Heart right ventricle (tissue), 16 donors: ENCODE results near the gene PYGB. TPM values are rescaled to one million over a fixed set of nuclear protein-coding genes. Genes with fewer than 3 reads are reported as not detected.
A peak's percentile ranks its signal among the peaks of the same experiment; 100 is the strongest.

Source experiments
- ATAC-seq, 8 donors: fragments of 200-7000 bp; cut with Tn5 transposase; one replicate each; pipeline ENCODE4 v1.9.1; 2020; ENCODE audit warnings: mild to moderate bottlenecking in 8 of 8, moderate library complexity in 8 of 8, moderate number of reproducible peaks in 1 of 8
- DNase-seq, 2 donors: peaks; one replicate each; pipeline ENCODE4 v3.0.0-alpha.2; 2020
- H3K27ac ChIP-seq, 10 donors: fragments of 200-600 bp; sonication (generic) in 2 of 10; one replicate each; pipeline versions ENCODE4 v1.5.0 to v1.8.0; 2020 to 2022; ENCODE audit warnings: mild to moderate bottlenecking in 3 of 10
- H3K27me3 ChIP-seq, 7 donors: fragments of 200-600 bp; one replicate each; pipeline ENCODE4 v1.8.0; 2021 to 2022; ENCODE audit warnings: mild to moderate bottlenecking in 2 of 7
- H3K36me3 ChIP-seq, 9 donors: fragments of 200-600 bp; sonication (generic) in 1 of 9; one replicate each; pipeline versions ENCODE4 v1.5.0 to v1.8.0; 2020 to 2022; ENCODE audit warnings: mild to moderate bottlenecking in 2 of 9
- H3K4me1 ChIP-seq, 9 donors: fragments of 200-600 bp; sonication (generic) in 1 of 9; one replicate each; pipeline versions ENCODE4 v1.5.0 to v1.8.0; 2020 to 2022; ENCODE audit warnings: mild to moderate bottlenecking in 4 of 9
- H3K4me3 ChIP-seq, 10 donors: fragments of 200-600 bp; sonication (generic) in 2 of 10; one replicate each; pipeline versions ENCODE4 v1.5.0 to v1.8.0; 2020 to 2022; ENCODE audit warnings: mild to moderate bottlenecking in 7 of 10, moderate library complexity in 2 of 10
- H3K9me3 ChIP-seq, 11 donors: fragments of 200-600 bp in 10 of 11; sonication (generic) in 2 of 11; one replicate each; pipeline versions ENCODE4 v1.5.0 to v1.8.0; 2013 to 2022; ENCODE audit warnings: mild to moderate bottlenecking in 2 of 11, control low read depth in 1 of 11, moderate library complexity in 1 of 11
- CTCF ChIP-seq, 9 donors: fragments of 200-600 bp; sonication (generic) in 2 of 9; IDR thresholded peaks; one replicate each; pipeline versions ENCODE4 v1.5.0 to v1.8.0; 2021 to 2022; ENCODE audit warnings: antibody characterized with exemption in 9 of 9, mild to moderate bottlenecking in 5 of 9, moderate library complexity in 1 of 9
- WGBS, 2 donors: extraction: QIAGEN DNeasy Blood & Tissue Kit; methylation state at CpG; one replicate each; pipeline ENCODE4 v1.1.7; 2013; ENCODE audit warnings: inconsistent platforms in 1 of 2; 5-methylcytosine and 5-hydroxymethylcytosine counted together
- intact Hi-C, 10 donors: fragments of 100-400 bp; cut with DNase I; formaldehyde crosslinking; loops; one replicate each; pipeline versions ENCODE4 v1.11.1 to v1.14.2; 2022
- polyA plus RNA-seq, 2 donors: library from polyadenylated mRNA; stranded (reverse); fragments of 200-250 nt; gene quantifications; one replicate each; pipeline ENCODE4 v1.2.3, GENCODE V29; 2013
- total RNA-seq, 10 donors: library from RNA; stranded (reverse); fragmentation: NEBNext Ultra II Directional in 3 of 10; extraction: Animal tissue kit (Norgen Biotek cat#: 25700) in 3 of 10; gene quantifications; one replicate each; pipeline versions ENCODE4 v1.2.1 to v1.2.4, GENCODE V29; 2021 to 2023
- donor health status: Arrhythmogenic right ventricular cardiomyopathy.
- donor health status: ischemic (EF 13 %, LVEDD 7.1; RV severe dilation, severe dysfunction).
- donor health status: healthy with polysubstance abuse.
- donor health status: DM: no; HTN: yes; CAD: no.
- donor health status: DM: no; HTN: no; CAD: no.
- donor health status: ischemic (EF 25% LVEDD 6.9; RV normal size, moderate dysfunction).
- donor health status: ischemic (EF 25% LVEDD 5.7; RV mildly dilated, moderate dysfunction).
- donor health status: healthy.
- donor health status: DM: yes; HTN: yes; CAD: no.
- donor health status: Ischemic cardiomyopathy.
- donor health status: ischemic (EF 35%, LVEDD 5.7; RV mildly dilated, moderate dysfunction).
- donor health status: nonischemic (EF 11% LVEDD 7.7; RV severe dilation, severe dysfunction).
- donor health status: DM: yes; HTN: yes; CAD: no.
- donor health status: PGD.
- donor health status: ischemic (EF 29% LVEDD 5.4; RV normal size, mild dysfunction).
- donor health status: nonischemic (EF 23%, LVEDD 6.1; RV moderate dilation, normal function).

The PYGB gene
- total and polyA plus RNA-seq, 12 donors, result 83.1 to 462 (median 269) TPM

- intact Hi-C loops, result loop anchor here in 1 of 10 donors (2.0 kb wide), 1 partner anchor 48 kb away; no protein-coding TSS in a partner anchor
- no peaks in the 10 kb centered on the region for H3K9me3 ChIP-seq
- H3K27ac ChIP-seq, result peak overlapping the region in 5 of 10 donors; percentile 23 to 86 (median 71)
- 84 to 86% methylated on average over 15 to 17 of the region's 17 CpGs for WGBS, 2 donors
- peak in 3 of 8 donors; percentile 3 to 21 (median 5) for ATAC-seq
- peaks cover 15 to 34% (median 26%) of the 10 kb centered on the region in 9 donors for H3K4me1 ChIP-seq
- no peak for DNase-seq
- peaks cover 0 to 44% (median 0%) of the 10 kb centered on the region in 9 donors for H3K36me3 ChIP-seq
- no peak overlapping the region for H3K4me3 ChIP-seq
- TF ChIP-seq CTCF (IDR thresholded peaks at IDR 0.05), result no peak
- no peaks in the 10 kb centered on the region for H3K27me3 ChIP-seq
Observed at GRCh38 chr20:25308671-25309394, 60.9 kb downstream of the PYGB start.

DNA sequence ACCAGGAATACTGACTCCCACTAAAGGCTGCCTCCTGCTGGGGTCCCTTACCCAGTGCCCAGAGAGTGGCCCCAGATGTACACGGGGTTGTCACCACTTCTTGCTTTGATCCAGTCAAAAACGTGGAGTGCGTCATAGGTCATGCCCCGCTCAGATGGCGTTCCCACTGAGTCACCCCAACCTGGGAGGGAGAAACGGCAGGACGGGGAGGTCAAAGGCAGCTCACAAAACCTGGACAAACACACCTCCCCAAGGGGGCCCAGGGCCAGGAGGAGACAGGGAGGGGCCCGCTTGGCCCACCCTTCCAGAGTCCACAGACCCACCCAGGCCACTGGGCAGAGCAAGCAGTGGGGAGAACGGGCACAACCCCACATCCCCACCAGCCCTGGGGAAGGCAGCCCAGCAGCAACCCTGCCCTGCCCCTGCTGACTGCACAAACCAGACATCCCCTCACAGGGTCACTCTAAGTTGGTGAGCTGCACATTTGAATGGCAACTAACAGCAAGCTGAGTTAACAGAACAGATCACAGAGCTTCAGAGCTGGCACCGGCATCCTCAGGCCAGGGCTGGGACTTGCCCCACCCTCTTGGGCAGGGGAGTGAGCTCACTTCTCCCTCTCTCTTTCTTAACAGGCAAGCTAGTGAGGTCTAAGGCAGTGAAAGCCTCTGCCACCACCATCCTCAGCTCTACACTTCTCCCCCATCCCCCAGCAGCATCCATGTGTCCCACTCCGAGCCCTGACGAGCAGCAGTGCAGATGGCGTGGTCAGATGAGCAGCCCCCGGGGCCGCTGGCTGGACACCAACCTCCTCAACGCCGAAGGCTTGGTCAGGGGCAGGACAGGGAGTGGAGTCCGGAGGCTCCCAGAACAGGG is 61.7 kb downstream of the PYGB start:
- H3K4me3 ChIP-seq, result no peak overlapping the region
- H3K36me3 ChIP-seq, result peaks cover 0 to 42% (median 0%) of the 10 kb centered on the region in 9 donors
- intact Hi-C loops, result loop anchor here in 4 of 10 donors (2.0 to 10.0 kb wide), 2 partner anchors 49 to 85 kb away; partner anchors contain the start of gene ABHD12 (in 3 of the 4)
- H3K4me1 ChIP-seq, result peaks cover 15 to 38% (median 26%) of the 10 kb centered on the region in 9 donors
- TF ChIP-seq CTCF (IDR thresholded peaks at IDR 0.05), result no peak
- no peaks in the 10 kb centered on the region for H3K27me3 ChIP-seq
- ATAC-seq (peak; percentile 24 to 76 (median 62)), DNase-seq (no peak)
- peak overlapping the region in 8 of 10 donors; percentile 23 to 86 (median 72) for H3K27ac ChIP-seq
- H3K9me3 ChIP-seq, result no peaks in the 10 kb centered on the region
- 77% methylated on average over 18 of the region's 18 CpGs for WGBS, 2 donors

DNA sequence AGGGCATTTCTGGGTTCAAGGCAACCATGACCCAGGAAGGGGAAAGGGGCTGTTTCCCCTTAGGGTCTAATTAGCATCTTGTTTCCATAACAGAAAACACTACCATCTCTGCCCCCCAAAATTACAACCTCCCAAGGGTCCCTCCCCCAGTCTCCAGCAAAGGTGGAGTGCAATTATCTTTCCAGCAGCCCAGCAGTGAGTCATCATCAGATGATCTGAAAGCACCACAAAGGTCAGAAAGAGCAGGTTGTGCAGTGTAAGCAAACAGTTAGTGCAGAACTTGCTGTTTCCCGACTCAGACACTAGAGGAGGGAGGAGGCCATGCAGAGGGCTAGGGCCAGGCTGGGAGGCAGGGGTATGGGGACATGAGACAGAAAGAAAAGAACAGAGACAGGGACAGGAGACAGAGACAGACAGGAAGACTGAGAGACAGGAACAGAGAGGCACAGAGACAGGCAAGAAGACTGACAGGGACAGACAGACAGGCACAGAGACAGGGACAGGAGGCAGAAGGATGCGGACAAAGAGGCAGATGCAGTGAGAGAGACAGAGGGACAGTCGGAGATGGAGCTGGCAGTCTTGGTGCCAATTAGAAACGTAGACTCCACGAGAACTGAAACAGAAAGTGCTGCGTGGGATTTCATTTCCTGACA is 62.5 kb downstream of the PYGB start:
- Histone ChIP-seq H3K9me3 (no peaks in the 10 kb centered on the region), H3K4me3 (peak overlapping the region in 6 of 10 donors; percentile 9 to 30 (median 26)), H3K27me3 (no peaks in the 10 kb centered on the region), H3K36me3 (peaks cover 0 to 40% (median 0%) of the 10 kb centered on the region in 9 donors), H3K4me1 (peaks cover 15 to 38% (median 26%) of the 10 kb centered on the region in 9 donors), H3K27ac (peak overlapping the region in 8 of 10 donors; percentile 19 to 86 (median 72))
- DNase-seq (no peak), ATAC-seq (peak; percentile 68 to 84 (median 82))
- WGBS, 2 donors, result 18 to 26% methylated on average over 6 of the region's 6 CpGs
- intact Hi-C loops, result loop anchor here in 3 of 10 donors (10.0 kb wide), 1 partner anchor 84 kb away; the partner anchor contains the start of gene ABHD12 (in 3 of the 3)
- peak in 6 of 9 donors; percentile 18 to 56 (median 48) for TF ChIP-seq CTCF (IDR thresholded peaks at IDR 0.05)
